A549 (cell line): Measurements from ENCODE around the gene KMT2C.

ENCODE experiments used
- BCL3 ChIP-seq: fragments of >200 bp; sonication (Bioruptor Twin); formaldehyde crosslinking; IDR thresholded peaks from 3 replicates; pipeline ENCODE4 v1.6.1; 2016
- HOXA7 ChIP-seq: fragments of 250-450 bp; sonication (Bioruptor Pico); IDR thresholded peaks from 2 replicates; pipeline ENCODE4 v1.5.0; 2020; ENCODE audit warnings: mild to moderate bottlenecking, moderate library complexity
- KDM1A ChIP-seq: fragments of 200-600 bp; sonication (generic); IDR thresholded peaks from 2 replicates; pipeline ENCODE4 v1.6.1; 2016; ENCODE audit warnings: low read depth, mild to moderate bottlenecking
- MAFK ChIP-seq: fragments of 450-650 bp; IDR thresholded peaks from 2 replicates; pipeline ENCODE4 v1.6.1; 2014; ENCODE audit not compliant: partially characterized antibody
- POLR2A ChIP-seq: IDR thresholded peaks from 2 replicates; pipeline ENCODE4 v1.6.1; 2012; ENCODE audit warnings: mild to moderate bottlenecking, low read length
- USF2 ChIP-seq: fragments of 450-650 bp; IDR thresholded peaks from 2 replicates; pipeline ENCODE4 v1.6.1; 2014; ENCODE audit warnings: antibody characterized with exemption
- TF ChIP-seq, protein P1 (sequence below): fragments of >200 bp; sonication (Bioruptor Twin); formaldehyde crosslinking; IDR thresholded peaks from 3 replicates; pipeline ENCODE4 v1.5.1; 2016

DNA sequence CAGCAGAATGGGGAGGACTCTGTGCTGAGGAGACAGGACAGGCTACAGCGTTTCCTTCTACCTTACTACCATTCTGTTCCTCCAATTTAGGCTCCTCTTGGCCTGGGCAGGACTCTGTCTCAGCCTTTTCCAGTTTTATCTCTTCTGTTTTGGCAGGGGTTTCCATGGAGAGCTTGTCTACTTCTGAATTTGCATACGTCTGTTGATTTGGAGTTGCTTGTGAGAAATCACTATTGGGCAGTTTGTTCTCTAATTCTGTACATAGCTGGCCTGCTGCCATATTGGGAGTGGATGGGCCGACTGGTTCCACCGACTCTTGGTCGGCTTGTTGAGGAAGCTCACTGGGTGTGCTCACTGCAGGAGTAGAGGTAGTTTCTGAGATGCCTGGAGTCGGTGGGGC, 273.5 kb downstream of the KMT2C start:
- no peak for TF ChIP-seq POLR2A
- TF ChIP-seq, protein P1, sequence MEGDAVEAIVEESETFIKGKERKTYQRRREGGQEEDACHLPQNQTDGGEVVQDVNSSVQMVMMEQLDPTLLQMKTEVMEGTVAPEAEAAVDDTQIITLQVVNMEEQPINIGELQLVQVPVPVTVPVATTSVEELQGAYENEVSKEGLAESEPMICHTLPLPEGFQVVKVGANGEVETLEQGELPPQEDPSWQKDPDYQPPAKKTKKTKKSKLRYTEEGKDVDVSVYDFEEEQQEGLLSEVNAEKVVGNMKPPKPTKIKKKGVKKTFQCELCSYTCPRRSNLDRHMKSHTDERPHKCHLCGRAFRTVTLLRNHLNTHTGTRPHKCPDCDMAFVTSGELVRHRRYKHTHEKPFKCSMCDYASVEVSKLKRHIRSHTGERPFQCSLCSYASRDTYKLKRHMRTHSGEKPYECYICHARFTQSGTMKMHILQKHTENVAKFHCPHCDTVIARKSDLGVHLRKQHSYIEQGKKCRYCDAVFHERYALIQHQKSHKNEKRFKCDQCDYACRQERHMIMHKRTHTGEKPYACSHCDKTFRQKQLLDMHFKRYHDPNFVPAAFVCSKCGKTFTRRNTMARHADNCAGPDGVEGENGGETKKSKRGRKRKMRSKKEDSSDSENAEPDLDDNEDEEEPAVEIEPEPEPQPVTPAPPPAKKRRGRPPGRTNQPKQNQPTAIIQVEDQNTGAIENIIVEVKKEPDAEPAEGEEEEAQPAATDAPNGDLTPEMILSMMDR, result no peak
- no peak for TF ChIP-seq KDM1A
- no peak for TF ChIP-seq MAFK
- TF ChIP-seq BCL3, result no peak
- no peak for TF ChIP-seq HOXA7 (CRISPR knock-in tag)
- no peak for TF ChIP-seq USF2
